GM19372 (cell line): Measurements from ENCODE around the gene ZBP1.

Experiments used
- ATAC-seq: cut with Tn5 transposase; IDR thresholded peaks from one replicate; pipeline ENCODE4 v1.9.1; 2021; ENCODE audit warnings: mild to moderate bottlenecking, low read depth, moderate library complexity; ENCODE audit not compliant: unreplicated experiment

The ZBP1 gene

DNA sequence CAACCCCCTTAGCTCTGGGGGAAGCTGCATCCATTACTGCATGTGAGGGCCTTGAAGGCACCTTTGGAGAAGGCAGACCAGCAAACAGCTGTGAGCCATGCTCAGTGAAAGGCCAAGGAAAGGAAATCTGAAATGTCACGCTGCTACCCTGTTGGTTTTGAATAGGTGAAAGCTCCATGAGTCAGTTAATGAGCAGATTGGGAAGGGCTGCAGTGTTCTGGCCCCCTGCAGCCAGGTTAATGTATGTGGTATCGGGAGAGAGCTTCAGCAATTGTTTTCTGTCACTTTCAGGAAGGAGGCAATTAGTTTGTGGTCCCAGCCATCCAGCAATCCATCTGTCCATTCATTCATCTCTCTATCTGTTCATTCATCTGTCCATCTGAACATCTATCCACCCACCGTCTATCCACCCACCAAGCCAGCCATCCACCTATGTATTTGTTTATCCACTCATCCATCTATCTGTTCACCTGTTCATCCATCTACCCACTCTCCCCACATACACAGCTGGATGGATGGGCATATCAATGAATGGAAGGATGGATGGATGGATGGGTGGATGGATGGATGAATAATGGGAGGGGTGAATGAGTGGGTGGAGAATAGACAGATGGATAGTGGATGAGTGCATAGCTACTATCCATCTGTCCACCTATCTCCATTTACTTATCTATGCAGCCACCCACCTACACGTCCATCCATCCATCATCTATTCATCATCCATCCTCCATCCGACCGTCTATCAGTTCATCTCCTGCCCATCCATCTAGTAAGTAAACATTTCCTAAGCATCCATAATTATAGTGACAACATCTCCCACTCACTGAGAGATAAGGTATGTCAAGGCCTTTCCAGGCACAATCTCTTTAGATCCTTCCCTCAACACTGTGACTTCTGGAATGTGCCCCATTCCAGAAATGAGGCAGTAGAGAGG lies 43.3 kb downstream of the ZBP1 start:
- no peak for ATAC-seq

DNA sequence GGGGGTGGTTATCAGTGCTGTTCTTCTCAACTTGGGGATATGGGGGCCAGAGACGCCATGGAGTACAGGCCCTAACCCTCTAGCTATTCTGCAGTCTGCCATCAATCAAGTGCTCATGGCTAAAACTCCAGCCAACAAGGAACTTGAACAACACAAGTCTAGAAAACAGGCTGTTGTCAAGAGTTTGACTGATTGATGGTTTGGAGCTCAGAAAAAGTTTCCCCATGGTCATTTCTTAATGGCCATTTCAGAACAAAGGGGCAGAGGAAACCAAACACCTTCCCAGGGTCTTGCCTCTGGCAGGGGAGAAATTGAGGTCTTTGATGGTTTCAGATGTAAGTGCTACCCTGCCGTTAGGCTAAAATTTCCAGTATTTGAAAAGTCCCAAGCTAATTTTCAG lies 44.2 kb downstream of the ZBP1 start:
- no peak for ATAC-seq

- ATAC-seq: no peak
These were observed 45.3 kb downstream of the ZBP1 start for GRCh38 chr20:57574954-57575353.

DNA sequence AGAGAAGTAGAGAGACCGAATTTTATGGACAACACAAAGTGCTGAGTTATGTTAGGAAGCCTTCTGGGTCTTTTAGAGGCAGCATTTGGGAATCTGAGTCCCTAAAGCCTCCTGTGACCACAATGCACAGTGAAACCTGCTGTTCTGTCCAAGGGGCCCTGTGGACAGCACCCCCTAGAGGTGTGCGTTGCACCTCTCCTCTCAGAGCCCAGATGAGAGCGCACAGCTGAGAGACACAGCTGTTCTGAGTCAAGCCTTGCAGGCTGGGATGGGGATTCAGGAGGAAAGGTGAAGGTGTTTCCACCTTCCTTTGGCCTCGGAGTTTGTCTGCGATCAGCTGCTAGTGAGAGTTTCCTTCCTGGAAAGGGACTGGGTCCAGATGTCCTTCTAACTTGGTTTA lies 46.3 kb downstream of the ZBP1 start:
- no peak for ATAC-seq

DNA sequence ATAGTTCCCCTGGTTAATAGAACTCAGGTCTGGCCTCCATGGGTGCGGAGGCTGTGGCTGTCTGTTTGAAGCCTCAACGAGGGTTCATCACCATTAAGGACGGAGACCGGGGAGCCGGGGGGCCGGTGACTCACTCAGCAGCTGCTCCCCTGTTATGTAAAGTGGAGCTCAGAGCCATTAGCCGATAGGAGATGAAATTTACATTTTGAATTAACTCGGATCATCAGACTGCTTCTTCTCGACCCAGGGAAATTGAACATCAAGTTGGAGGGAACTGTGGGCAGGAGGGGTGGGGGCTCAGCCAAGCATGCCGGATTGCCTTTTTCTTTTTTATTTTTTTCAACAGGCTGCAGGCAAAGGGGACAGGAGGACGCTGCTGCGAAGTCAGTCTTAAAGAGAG lies 47.0 kb downstream of the ZBP1 start:
- no peak for ATAC-seq

DNA sequence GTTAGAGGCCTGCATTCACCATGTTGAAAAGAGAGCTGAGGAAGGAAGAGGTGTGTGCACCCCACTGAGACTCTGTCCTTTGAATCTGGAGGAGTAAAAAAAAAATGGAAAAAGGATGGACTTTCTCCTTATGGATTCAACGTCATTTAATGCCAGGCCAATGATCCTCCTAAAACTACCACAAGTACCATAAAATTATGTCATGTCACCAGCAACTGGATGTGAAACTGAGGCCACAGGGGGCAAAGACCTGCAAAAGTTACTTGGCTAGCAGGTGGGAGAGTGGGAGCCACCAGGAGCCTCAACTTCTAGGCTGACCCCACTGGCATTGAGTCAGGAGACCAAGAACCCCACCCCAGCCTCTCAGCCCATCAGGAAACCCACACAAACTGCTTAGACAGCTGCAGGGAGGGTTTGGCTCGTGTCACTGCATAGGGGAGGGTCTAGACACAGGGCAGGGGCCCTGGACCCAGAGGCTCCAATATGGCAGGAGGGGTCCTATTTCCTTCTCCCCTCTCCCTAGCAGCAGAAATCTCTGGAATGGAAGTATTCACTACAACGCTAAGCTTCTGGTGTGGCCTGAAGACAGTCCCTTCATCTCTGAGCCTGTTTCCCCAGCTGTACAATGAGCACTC lies 48.3 kb downstream of the ZBP1 start:
- ATAC-seq: no peak

- ATAC-seq: no peak
These were observed 49.3 kb downstream of the ZBP1 start for GRCh38 chr20:57570920-57571319.

- ATAC-seq: no peak
These were observed 49.9 kb downstream of the ZBP1 start for GRCh38 chr20:57570145-57570850.

- no peak for ATAC-seq
These were observed 51.3 kb downstream of the ZBP1 start for GRCh38 chr20:57568960-57569359.

DNA sequence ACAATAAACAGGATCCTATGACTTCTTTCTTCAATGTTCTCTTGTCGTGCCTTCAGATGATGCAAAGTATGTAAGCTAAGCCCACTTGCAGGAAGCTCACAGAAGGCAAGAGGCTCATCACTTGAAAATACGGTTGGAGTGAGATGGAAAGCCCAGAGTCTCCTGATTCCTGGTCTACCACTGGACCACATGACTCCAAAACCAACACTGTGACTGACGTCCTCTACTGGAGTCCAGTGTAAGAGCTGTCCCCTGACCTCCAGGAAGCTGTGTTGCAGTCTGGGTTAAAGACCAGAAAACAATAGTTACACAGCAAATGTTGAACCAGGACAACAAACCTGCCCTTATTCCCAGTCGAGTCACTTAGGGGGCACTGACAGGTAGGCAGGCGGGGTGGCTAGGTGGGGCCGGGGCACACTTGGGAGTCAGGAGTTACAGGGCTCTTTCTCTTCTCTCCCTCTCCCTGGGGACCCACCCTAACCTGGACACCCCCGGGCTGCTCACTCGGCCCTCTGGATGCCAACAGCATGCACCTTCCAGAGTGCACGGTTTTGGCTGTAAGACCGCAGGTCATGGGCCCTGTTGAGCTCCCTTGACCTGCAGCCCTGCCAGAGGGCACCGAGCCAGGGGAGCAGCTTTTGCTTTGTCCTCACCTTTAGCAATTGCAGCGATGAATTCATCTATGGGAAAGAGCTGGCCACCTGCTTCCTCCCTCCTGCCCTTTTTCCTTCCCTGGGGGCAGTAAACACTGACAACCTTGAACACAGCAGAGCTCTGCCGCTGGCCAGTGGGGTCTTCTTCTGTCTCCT lies 51.9 kb downstream of the ZBP1 start:
- ATAC-seq: no peak

DNA sequence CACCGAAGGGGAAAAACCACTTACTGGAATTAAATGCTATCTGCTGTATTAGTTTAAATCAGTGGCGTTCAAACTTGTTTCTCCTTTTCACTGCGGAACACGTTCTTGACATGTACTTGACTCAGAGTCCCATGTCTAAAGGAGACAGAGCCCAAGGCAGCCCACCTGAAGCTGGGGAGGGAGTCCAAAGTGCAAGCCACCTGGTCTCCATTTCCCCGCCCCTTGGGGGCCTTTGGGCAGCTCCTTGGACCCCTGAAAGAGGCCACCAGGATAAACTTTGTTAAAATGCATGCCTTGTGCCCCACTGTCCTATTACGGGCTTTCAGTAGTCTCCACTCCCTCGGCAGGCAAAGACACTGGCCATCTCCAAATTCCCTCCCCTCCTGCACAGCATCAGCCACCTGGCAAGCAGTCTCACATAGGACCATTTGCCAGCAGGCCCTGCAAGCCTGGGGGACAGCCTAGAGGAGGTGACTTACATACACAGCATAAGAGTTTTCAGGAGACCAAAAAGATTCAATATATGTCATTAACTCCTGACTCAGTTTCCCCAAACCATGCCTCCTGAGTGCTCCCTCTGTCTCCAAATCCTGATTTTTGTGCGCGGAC lies 52.7 kb downstream of the ZBP1 start:
- ATAC-seq: no peak

DNA sequence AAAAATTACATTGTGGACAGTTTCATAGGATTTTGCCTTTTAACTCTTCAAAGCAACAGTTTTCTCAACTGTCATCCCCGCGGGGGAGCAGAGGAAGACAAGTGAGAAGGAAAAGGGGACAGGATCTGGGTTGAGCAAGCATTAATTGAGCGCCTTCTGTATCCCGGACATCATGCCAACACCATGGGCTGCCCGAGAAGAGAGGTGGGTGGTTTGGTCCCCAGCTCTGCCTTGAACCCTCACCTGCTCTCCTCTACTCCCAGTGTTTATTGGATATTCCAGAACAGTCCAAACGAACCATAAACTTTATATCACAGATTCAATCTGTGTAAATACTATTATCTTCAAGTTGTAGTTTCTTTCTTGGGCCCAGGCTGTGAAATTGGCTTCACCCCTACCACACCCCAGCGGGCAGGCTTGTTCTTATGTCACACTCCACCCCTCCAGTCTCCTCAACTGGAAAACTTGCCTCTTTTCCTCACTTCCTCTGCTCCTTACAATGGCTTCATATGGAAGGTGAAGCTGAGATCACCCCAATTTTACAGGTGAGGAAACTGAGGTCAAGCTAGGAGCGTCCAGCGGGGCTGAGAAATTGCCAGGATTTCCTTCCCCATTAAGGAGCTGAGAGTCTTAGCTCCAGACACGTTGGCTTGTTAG lies 53.3 kb downstream of the ZBP1 start:
- ATAC-seq: no peak

GRCh38 chr20:57566399-57566798 lies 53.8 kb downstream of the ZBP1 start:
- ATAC-seq: no peak

DNA sequence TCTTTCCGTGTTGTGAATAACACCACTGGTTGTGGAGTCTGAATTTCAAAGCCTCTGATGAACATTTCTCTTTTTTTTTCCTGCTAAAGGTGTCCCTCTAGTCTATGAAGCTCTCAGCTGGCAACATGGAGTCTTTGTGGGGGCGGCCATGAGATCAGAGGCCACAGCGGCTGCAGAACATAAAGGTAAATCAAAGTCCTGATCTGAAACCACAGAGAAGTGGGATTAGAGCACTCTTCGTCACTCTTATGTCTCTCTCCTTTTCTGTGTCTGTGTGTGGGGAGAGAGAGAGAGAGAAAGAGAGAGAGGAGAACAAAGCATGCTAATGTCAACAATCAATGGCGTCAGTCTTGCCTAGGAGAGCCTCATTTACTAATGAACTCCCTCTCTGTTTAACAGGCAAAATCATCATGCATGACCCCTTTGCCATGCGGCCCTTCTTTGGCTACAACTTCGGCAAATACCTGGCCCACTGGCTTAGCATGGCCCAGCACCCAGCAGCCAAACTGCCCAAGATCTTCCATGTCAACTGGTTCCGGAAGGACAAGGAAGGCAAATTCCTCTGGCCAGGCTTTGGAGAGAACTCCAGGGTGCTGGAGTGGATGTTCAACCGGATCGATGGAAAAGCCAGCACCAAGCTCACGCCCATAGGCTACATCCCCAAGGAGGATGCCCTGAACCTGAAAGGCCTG lies 55.1 kb downstream of the ZBP1 start:
- no peak for ATAC-seq

DNA sequence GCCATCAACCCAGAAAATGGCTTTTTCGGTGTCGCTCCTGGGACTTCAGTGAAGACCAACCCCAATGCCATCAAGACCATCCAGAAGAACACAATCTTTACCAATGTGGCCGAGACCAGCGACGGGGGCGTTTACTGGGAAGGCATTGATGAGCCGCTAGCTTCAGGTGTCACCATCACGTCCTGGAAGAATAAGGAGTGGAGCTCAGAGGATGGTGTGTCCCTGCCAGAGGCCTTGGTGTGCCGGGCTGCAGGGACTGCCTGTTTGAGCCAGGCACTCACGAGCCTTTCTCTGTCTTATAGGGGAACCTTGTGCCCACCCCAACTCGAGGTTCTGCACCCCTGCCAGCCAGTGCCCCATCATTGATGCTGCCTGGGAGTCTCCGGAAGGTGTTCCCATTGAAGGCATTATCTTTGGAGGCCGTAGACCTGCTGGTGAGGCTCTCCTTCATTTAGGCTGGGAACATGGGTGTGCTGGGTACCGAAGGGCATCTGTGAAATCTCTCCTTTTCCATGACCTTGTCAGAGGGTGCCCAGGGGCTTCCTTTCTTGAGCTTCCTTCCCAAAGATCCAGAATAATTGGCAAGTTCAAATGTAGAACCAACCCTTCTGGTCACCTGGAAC lies 55.9 kb downstream of the ZBP1 start:
- ATAC-seq: no peak

DNA sequence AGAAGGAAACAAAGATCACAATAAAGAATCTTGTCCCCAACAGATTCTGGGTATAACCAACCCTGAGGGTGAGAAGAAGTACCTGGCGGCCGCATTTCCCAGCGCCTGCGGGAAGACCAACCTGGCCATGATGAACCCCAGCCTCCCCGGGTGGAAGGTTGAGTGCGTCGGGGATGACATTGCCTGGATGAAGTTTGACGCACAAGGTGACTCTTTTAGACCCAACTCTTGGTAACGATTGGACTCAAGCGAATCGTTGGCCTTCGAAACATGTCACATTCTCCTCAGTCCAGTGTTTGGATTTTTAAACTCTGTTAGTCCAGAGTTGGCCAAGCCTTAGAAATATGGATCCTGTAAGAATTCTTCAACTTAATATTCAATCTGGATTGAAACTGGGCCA lies 56.7 kb downstream of the ZBP1 start:
- no peak for ATAC-seq

DNA sequence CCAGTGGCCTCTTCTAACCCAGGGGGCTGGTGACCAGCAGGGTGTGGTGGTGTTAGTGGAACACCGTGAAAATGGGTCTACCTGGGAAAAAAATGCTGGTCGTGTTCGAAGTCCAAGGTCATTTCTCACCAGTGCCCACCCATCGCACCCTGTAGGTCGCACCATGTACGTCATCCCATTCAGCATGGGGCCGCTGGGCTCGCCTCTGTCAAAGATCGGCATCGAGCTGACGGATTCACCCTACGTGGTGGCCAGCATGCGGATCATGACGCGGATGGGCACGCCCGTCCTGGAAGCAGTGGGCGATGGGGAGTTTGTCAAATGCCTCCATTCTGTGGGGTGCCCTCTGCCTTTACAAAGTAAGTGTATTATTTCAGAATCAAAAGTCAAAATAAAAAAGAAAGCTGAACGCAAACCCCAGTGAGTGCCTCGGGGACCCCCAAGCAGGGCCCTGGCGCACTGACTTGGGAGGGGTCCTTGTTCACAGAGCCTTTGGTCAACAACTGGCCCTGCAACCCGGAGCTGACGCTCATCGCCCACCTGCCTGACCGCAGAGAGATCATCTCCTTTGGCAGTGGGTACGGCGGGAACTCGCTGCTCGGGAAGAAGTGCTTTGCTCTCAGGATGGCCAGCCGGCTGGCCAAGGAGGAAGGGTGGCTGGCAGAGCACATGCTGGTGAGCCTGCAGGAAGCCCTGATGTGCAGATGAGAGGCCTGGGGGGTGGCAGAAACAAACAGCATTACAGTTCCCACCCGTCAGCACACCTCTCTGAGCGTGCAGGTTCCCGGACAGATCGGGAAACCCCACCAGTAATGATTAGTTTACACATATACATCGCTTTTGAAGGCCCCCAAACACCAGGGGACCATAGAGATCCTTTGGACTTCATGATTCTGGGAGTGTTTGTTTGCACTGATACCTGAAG lies 57.4 kb downstream of the ZBP1 start:
- ATAC-seq: no peak
